VCaP (cell line): ENCODE results near the gene SYT9.

Experiments
- H3K27ac ChIP-seq: fragments of 450-650 bp; 2 replicates; pipeline ENCODE4 v1.5.1; 2017
- TF ChIP-seq, protein P1 (sequence below): fragments of 450-650 bp; conservative IDR thresholded peaks from 2 replicates; pipeline ENCODE4 v1.5.1; 2017; ENCODE audit warnings: mild to moderate bottlenecking, moderate library complexity

The SYT9 gene

DNA sequence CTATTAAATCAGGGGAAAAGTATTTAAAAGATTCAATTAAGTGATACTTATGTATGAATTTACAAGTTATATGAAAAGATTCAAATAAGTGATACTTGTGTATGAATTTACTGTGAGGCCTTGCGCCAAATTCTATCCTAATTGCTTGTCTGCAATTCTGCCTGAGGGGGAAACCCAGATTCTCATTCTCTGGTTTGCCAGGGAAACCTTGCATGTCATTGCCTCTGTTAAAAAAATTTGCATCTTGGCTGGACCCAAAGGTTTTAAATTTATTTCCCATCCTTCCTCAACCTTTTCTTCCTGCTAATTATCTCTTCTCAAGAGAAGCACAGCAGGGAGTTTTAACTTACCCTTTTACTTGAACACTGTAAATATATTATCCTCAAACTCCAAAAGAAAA is 247.4 kb downstream of the SYT9 start:
- TF ChIP-seq, protein P1, sequence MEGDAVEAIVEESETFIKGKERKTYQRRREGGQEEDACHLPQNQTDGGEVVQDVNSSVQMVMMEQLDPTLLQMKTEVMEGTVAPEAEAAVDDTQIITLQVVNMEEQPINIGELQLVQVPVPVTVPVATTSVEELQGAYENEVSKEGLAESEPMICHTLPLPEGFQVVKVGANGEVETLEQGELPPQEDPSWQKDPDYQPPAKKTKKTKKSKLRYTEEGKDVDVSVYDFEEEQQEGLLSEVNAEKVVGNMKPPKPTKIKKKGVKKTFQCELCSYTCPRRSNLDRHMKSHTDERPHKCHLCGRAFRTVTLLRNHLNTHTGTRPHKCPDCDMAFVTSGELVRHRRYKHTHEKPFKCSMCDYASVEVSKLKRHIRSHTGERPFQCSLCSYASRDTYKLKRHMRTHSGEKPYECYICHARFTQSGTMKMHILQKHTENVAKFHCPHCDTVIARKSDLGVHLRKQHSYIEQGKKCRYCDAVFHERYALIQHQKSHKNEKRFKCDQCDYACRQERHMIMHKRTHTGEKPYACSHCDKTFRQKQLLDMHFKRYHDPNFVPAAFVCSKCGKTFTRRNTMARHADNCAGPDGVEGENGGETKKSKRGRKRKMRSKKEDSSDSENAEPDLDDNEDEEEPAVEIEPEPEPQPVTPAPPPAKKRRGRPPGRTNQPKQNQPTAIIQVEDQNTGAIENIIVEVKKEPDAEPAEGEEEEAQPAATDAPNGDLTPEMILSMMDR: no peak
- H3K27ac ChIP-seq: no peak overlapping the region

DNA sequence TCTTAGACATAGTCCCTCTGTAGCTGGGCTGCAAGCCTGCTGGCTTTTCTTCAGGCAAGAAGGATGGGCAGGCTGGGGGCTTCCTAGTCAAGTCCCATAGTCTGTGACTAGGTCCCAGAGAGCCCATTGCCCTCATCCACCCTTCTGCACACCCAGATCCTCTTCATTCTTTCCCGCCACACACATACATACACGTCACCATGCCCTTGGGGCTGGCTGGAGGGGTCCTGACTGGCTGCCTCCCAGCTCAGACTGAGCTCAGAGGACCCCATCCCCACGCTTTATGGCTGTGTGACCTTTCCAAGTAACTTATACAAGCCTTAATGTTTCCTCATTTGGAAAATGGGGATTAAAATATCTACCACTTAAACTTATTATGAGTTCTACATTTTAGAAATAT is 248.5 kb downstream of the SYT9 start:
- H3K27ac ChIP-seq: no peak overlapping the region
- TF ChIP-seq, protein P1: no peak

DNA sequence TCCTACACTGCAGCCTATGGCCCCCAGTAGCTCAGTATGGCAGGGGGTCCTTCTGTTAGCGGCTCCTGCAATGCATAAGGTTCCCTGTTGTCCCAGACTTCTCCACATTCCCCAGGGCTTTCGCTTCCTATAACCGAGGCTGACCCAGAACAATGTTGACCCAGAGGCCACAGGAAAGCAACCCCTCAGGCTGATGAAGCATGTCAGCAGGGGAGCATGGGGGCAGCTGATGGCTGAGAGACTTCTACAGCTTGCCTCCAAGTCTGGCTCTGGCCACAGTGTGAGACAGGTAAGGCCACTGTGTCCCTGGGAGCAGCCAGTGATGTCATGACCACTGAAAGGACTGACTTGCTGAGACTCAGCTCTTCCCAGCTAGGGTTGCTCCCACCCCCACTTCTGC is 249.5 kb downstream of the SYT9 start:
- TF ChIP-seq, protein P1: no peak
- H3K27ac ChIP-seq: no peak overlapping the region

DNA sequence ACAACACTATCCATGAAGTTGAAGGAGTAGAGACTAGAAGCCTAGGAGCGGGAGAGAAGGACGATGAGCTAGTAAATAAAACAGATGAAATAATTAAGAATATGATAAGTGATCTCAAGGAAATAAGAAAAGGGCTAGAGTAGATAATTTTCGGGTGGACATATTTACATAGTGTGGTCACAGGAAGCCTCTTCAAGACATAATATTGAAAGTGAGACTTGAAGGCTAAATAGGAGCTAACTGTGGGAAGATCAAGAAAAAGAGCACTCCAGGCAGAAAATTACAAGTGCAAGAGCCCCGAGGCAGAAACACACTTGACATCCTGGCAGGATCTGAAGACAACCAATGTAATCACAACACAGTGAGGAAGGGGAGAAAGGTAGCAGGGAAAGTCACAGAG is 250.2 kb downstream of the SYT9 start:
- H3K27ac ChIP-seq: no peak overlapping the region

DNA sequence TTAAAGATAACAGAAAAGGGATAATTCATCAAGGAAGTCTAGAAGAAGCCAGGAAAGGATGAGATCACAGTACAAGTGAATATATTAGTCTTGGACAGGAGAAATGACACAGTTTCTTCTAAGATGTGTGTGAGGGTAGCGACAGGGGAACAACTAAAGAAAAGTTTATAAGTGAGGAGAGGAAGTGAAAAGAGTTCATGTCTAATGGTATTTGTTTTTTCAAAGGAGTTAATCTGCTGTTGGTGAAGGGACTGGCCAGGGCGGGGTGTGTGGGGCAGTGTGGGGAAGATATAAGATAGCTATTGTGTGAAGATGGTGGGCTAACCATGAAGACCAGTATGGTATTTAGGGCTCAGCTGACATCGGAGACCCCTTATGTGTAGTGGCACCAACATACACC is 254.5 kb downstream of the SYT9 start:
- TF ChIP-seq, protein P1: no peak
- no peak overlapping the region for H3K27ac ChIP-seq

More for the DNA sequence above, 250.2 kb downstream of the SYT9 start:
- TF ChIP-seq, protein P1: no peak

DNA sequence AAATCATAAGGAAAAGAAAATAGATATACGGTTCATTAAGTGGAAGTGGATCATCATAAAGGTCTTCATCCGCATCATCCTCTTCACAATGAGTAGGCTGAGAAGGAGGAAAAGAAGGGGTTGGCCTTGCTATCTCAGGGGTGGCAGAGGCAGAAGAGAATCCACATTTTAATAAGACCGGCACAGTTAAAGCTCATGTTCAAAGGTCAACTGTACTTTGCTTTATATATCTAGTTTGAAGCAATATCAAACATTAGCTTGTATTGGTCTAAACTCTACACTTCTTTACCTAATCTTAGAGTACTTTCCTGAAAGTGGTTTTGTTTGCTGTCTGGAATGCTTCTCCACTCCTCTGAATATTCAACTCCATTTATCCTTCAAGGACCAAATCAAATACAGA is 256.4 kb downstream of the SYT9 start:
- TF ChIP-seq, protein P1: no peak
- H3K27ac ChIP-seq: no peak overlapping the region

DNA sequence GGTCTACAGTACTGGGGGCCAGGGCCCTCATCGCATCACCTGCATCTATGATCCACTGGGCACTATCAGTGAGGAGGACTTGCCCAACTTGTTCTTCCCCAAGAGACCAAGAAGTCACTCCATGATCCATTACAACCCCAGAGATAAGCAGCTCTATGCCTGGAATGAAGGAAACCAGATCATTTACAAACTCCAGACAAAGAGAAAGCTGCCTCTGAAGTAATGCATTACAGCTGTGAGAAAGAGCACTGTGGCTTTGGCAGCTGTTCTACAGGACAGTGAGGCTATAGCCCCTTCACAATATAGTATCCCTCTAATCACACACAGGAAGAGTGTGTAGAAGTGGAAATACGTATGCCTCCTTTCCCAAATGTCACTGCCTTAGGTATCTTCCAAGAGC is 258.3 kb downstream of the SYT9 start:
- TF ChIP-seq, protein P1: no peak
- H3K27ac ChIP-seq: peak overlapping the region; percentile 85; the same call in 1 of the 2 replicates

DNA sequence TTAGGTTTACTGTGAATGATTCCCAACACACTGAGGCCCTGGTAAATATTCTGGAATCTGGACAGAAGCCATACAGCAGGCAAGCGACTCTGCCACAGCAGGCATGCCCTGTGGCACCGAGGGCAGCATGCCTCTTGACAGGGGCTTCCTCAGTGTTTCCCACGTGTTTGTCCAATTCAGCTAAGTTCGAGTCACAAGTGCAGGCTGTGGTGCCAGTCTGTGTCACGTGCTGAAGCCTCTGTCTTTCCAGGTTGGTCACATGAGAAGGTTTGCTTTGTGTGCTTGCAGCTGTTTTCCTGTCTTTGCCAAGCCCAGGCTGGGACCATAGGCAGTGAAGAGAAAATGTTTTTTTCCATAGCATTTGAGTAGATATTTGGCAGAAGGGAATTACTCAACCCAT is 259.7 kb downstream of the SYT9 start:
- TF ChIP-seq, protein P1: no peak
- H3K27ac ChIP-seq: peak overlapping the region; percentile 85
